NCI-H526 treated with DMSO at 0.1 percent for 48 hours (cell line): ENCODE measurements around the gene RMND5B.

Experiments used
- DNase-seq: peaks from one replicate; lab custom pipeline; 2025; lab: John Stamatoyannopoulos, UW

RMND5B gene

GRCh38 chr5:178131446-178131996, 707 bp downstream of the RMND5B start:
- DNase-seq = no peak

- DNase-seq = no peak
Observed at GRCh38 chr5:178136990-178137389, 6.2 kb downstream of the RMND5B start.

- no peak for DNase-seq
Observed at GRCh38 chr5:178137991-178138390, 7.2 kb downstream of the RMND5B start.

GRCh38 chr5:178141550-178141949, 10.7 kb downstream of the RMND5B start:
- DNase-seq = no peak

GRCh38 chr5:178142642-178143041, 11.8 kb downstream of the RMND5B start:
- no peak for DNase-seq

GRCh38 chr5:178143246-178143645, 12.4 kb downstream of the RMND5B start:
- DNase-seq = no peak

- no peak for DNase-seq
Observed at GRCh38 chr5:178143901-178144300, 13.1 kb downstream of the RMND5B start.

- DNase-seq = peak; percentile 10
Observed at GRCh38 chr5:178145965-178146820, 15.4 kb downstream of the RMND5B start.

GRCh38 chr5:178147406-178147805, 16.6 kb downstream of the RMND5B start:
- no peak for DNase-seq

GRCh38 chr5:178149199-178149932, 18.6 kb downstream of the RMND5B start:
- DNase-seq = no peak

GRCh38 chr5:178150977-178151734, 20.3 kb downstream of the RMND5B start:
- DNase-seq = no peak

GRCh38 chr5:178152491-178153444, 22.0 kb downstream of the RMND5B start:
- DNase-seq = no peak

GRCh38 chr5:178153530-178154340, 22.9 kb downstream of the RMND5B start, which contains the start of gene NHP2:
NHP2 (minus strand) TSS chr5:178153885; CDS start chr5:178153817, 68 bp downstream.
- DNase-seq = peak; percentile 90

- DNase-seq = no peak
Observed at GRCh38 chr5:178155065-178155464, 24.3 kb downstream of the RMND5B start.

- DNase-seq = no peak
Observed at GRCh38 chr5:178160176-178160575, 29.4 kb downstream of the RMND5B start.

GRCh38 chr5:178162481-178162880, 31.7 kb downstream of the RMND5B start:
- no peak for DNase-seq

GRCh38 chr5:178163772-178164735, 33.2 kb downstream of the RMND5B start:
- DNase-seq = peak; percentile 44

GRCh38 chr5:178165581-178165980, 34.8 kb downstream of the RMND5B start:
- DNase-seq = no peak

GRCh38 chr5:178170455-178170854, 39.6 kb downstream of the RMND5B start:
- DNase-seq = no peak
